ENCODE data around the gene SH2D5. TPM values are rescaled to one million over a fixed set of nuclear protein-coding genes. Genes with fewer than 3 reads are reported as not detected.

SH2D5 gene
- total RNA-seq, 1 experiment from 2014 or later = 8.7 TPM

DNA sequence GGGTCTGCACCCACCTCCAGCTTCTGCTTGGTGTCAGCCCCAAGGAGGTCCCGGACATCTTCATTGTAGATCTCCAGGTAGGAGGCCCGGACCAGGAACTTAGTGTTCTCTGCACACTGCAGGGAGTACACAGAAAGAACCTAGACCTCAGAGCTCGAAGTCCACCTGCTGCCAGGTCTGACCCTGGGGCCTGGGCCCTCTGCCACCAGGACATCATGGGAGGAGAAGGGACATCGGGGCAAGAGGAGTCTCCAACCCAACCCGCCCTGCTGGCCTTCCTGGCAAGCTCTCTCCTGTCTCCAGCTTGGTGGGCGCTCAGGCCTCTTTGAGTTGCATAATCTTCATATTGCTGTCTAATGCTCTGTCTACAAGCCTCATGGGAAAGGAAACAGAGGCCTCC is 19.1 kb downstream of the SH2D5 start:
- no peak for DNase-seq

More for the DNA sequence above, 19.1 kb downstream of the SH2D5 start:
- no peak overlapping the region for H4K8ac ChIP-seq (replicated peaks; ENCODE audit: insufficient read length, low read depth, low read length)
- no peak overlapping the region for H2AFZ ChIP-seq (ENCODE audit: low read length)
- H3K79me1 ChIP-seq (ENCODE audit: insufficient read depth, low read depth, low read length, poor library complexity, severe bottlenecking) = no peaks in the 10 kb centered on the region
- no peaks in the 10 kb centered on the region for H3K4me1 ChIP-seq (ENCODE audit: insufficient read depth, low read length)
- H2BK20ac ChIP-seq (ENCODE audit: low read depth, low read length, poor library complexity, severe bottlenecking) = no peak overlapping the region
- no peak overlapping the region for H3T11ph ChIP-seq (ENCODE audit: low read length)
- Mint-ChIP-seq H3K27ac (no peak overlapping the region), H3K4me3 (no peak overlapping the region), H3K36me3 (ENCODE audit: insufficient read depth in 1 of 3, low read depth in 3 of 3) (peaks cover under 1 to 18% (median 2%) of the 10 kb centered on the region in 3 experiments; a peak in 4 of 7 replicates), H3K9me3 (no peaks in the 10 kb centered on the region), H3K27me3 (ENCODE audit: low read depth) (peaks cover 25% of the 10 kb centered on the region), H3K4me1 (peaks cover 4 to 11% of the 10 kb centered on the region in 2 experiments)
- H2BK5ac ChIP-seq (ENCODE audit: insufficient read length, low read length) = no peak overlapping the region
- peaks cover 5% of the 10 kb centered on the region for H4K20me1 ChIP-seq (ENCODE audit: control insufficient read depth, insufficient read depth, insufficient read length)
- H3K14ac ChIP-seq (ENCODE audit: insufficient read depth, low read length) = no peak overlapping the region
- no CpG with 5 or more reads among the region's 6 CpGs for WGBS (ENCODE audit: extremely low coverage, insufficient read length, low lambda C conversion rate)
- H3K4ac ChIP-seq (ENCODE audit: low read depth, low read length) = no peak overlapping the region
- no peak overlapping the region for H2BK120ac ChIP-seq (ENCODE audit: low read depth, low read length, poor library complexity, severe bottlenecking)
- TF ChIP-seq, protein P1, sequence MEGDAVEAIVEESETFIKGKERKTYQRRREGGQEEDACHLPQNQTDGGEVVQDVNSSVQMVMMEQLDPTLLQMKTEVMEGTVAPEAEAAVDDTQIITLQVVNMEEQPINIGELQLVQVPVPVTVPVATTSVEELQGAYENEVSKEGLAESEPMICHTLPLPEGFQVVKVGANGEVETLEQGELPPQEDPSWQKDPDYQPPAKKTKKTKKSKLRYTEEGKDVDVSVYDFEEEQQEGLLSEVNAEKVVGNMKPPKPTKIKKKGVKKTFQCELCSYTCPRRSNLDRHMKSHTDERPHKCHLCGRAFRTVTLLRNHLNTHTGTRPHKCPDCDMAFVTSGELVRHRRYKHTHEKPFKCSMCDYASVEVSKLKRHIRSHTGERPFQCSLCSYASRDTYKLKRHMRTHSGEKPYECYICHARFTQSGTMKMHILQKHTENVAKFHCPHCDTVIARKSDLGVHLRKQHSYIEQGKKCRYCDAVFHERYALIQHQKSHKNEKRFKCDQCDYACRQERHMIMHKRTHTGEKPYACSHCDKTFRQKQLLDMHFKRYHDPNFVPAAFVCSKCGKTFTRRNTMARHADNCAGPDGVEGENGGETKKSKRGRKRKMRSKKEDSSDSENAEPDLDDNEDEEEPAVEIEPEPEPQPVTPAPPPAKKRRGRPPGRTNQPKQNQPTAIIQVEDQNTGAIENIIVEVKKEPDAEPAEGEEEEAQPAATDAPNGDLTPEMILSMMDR (conservative IDR thresholded peaks at IDR 0.05) = no peak
- no peak overlapping the region for H4K91ac ChIP-seq (ENCODE audit: insufficient read length, low read depth, low read length)
- H4K5ac ChIP-seq (ENCODE audit: insufficient read length, low read depth, low read length) = no peak overlapping the region
- no peaks in the 10 kb centered on the region for H3K79me2 ChIP-seq (ENCODE audit: insufficient read depth, low read length)
- no peak overlapping the region for H3K23ac ChIP-seq (ENCODE audit: insufficient read length, low read depth, low read length)
- H3K27me3 ChIP-seq (ENCODE audit: insufficient read depth, low read length) = no peaks in the 10 kb centered on the region; the same call in 1 of the 2 replicates
- H3K4me2 ChIP-seq (ENCODE audit: insufficient read depth, insufficient read length, low read length) = no peak overlapping the region
- H3K9me3 ChIP-seq (ENCODE audit: control insufficient read depth, low read depth, low read length) = no peaks in the 10 kb centered on the region
- H3K9ac ChIP-seq (ENCODE audit: extremely low read depth, insufficient read length, low read length) = no peak overlapping the region
- no peak overlapping the region for H3K27ac ChIP-seq (ENCODE audit: insufficient read length, low read depth, low read length)
- H2AK5ac ChIP-seq (ENCODE audit: insufficient read length, low read length) = no peak overlapping the region
- H3K23me2 ChIP-seq (ENCODE audit: insufficient read length, low read depth, low read length, poor library complexity, severe bottlenecking) = peaks cover 7% of the 10 kb centered on the region
- no peak overlapping the region for H3K18ac ChIP-seq (ENCODE audit: insufficient read length, low read depth, low read length)
- H2BK15ac ChIP-seq (ENCODE audit: low read depth, low read length) = no peak overlapping the region
- H3K56ac ChIP-seq (ENCODE audit: insufficient read length, low read depth, low read length) = no peak overlapping the region
- no peak overlapping the region for H2BK12ac ChIP-seq (ENCODE audit: insufficient read length, low read depth, low read length)

Data from H9 (cell line).